Breast epithelium (tissue), 3 donors: ENCODE measurements around the gene ARTN.

Experiments
- POLR2A ChIP-seq: fragments of 450-650 bp; IDR thresholded peaks from one replicate; pipeline ENCODE4 v1.6.1; 2016; ENCODE audit warnings: antibody characterized with exemption, mild to moderate bottlenecking, moderate library complexity
- TF ChIP-seq, protein P1 (sequence below), 3 donors: fragments of 450-650 bp; IDR thresholded peaks; one replicate each; pipeline ENCODE4 v1.5.1; 2016 to 2017; ENCODE audit warnings: antibody characterized with exemption in 3 of 3, mild to moderate bottlenecking in 3 of 3, moderate library complexity in 3 of 3

GRCh38 chr1:43970502-43970901 is 36.9 kb downstream of the ARTN start:
- TF ChIP-seq, protein P1, sequence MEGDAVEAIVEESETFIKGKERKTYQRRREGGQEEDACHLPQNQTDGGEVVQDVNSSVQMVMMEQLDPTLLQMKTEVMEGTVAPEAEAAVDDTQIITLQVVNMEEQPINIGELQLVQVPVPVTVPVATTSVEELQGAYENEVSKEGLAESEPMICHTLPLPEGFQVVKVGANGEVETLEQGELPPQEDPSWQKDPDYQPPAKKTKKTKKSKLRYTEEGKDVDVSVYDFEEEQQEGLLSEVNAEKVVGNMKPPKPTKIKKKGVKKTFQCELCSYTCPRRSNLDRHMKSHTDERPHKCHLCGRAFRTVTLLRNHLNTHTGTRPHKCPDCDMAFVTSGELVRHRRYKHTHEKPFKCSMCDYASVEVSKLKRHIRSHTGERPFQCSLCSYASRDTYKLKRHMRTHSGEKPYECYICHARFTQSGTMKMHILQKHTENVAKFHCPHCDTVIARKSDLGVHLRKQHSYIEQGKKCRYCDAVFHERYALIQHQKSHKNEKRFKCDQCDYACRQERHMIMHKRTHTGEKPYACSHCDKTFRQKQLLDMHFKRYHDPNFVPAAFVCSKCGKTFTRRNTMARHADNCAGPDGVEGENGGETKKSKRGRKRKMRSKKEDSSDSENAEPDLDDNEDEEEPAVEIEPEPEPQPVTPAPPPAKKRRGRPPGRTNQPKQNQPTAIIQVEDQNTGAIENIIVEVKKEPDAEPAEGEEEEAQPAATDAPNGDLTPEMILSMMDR (IDR thresholded peaks at IDR 0.05) = no peak
- TF ChIP-seq POLR2A = no peak
